ENCODE data around the gene MRPL34. TPM values are rescaled to one million over a fixed set of nuclear protein-coding genes. Genes with fewer than 3 reads are reported as not detected.

The MRPL34 gene
- total RNA-seq, 1 experiment from 2014 or later = 78.9 TPM

GRCh38 chr19:17309198-17309964, 3.7 kb downstream of the MRPL34 start, which contains the start of gene DDA1:
Gene DDA1, plus strand, starts transcription at chr19:17309563. Its CDS starts 92 bp downstream, at chr19:17309655.
- intact Hi-C loops (cut with micrococcal nuclease; ENCODE audit: unreplicated experiment) = loop anchor here (2.0 kb wide), 1 partner anchor 27 kb away; the partner anchor contains the start of gene GTPBP3
- peak; percentile 98 to 100 for DNase-seq
- Mint-ChIP-seq H3K27ac (ENCODE audit: unreplicated experiment) (peak within 1 kb of the TSS; percentile 82), H3K4me1 (ENCODE audit: low read depth, unreplicated experiment) (peaks cover 20% of the 10 kb centered on the region), H3K9me3 (ENCODE audit: unreplicated experiment) (no peaks in the 10 kb centered on the region), H3K27me3 (ENCODE audit: insufficient read depth, unreplicated experiment) (no peaks in the 10 kb centered on the region), H3K36me3 (ENCODE audit: insufficient read depth, unreplicated experiment) (peaks cover 53% of the 10 kb centered on the region), H3K4me3 (ENCODE audit: unreplicated experiment) (peak within 1 kb of the TSS; percentile 93)
- ChIA-PET CTCF (interaction anchor here (0.7 to 1.9 kb wide), 6 partner anchors 17 to 110 kb away, joined by 3 to 13 read pairs (median 4); partner anchors contain the start of gene ANO8), POLR2A (interaction anchor here (0.5 to 2.0 kb wide), 12 partner anchors 12 to 915 kb away, joined by 3 to 17 read pairs (median 5); partner anchors contain the start of genes ANO8, BABAM1, OCEL1 and USE1)
- TF ChIP-seq CTCF (IDR thresholded peaks at IDR 0.05; ENCODE audit: insufficient read depth in 1 of 2, low read depth in 1 of 2, low read length in 1 of 2, severe bottlenecking in 1 of 2, unreplicated experiment in 1 of 2) = no peak
- no peaks in the 10 kb centered on the region for H3K9me3 ChIP-seq
- H3K27me3 ChIP-seq (replicated peaks; ENCODE audit: control insufficient read depth, insufficient read depth, low read length) = no peaks in the 10 kb centered on the region
- peaks cover 3% of the 10 kb centered on the region for H3K36me3 ChIP-seq (ENCODE audit: control insufficient read depth, insufficient read depth, low read length)
- peaks cover 23% of the 10 kb centered on the region for H3K4me1 ChIP-seq
- TSS peak; percentile 60 for BruUV-seq (replicated peaks)
- H3K4me3 ChIP-seq (ENCODE audit: low read depth, low read length) = peak within 1 kb of the TSS; percentile 54

- Mint-ChIP-seq H3K9me3 (ENCODE audit: unreplicated experiment) (no peaks in the 10 kb centered on the region), H3K27ac (ENCODE audit: unreplicated experiment) (peak overlapping the region; percentile 82), H3K4me3 (ENCODE audit: unreplicated experiment) (peak overlapping the region; percentile 93), H3K36me3 (ENCODE audit: insufficient read depth, unreplicated experiment) (peaks cover 54% of the 10 kb centered on the region), H3K27me3 (ENCODE audit: insufficient read depth, unreplicated experiment) (no peaks in the 10 kb centered on the region), H3K4me1 (ENCODE audit: low read depth, unreplicated experiment) (peaks cover 20% of the 10 kb centered on the region)
- no peak for DNase-seq
- peak overlapping the region; percentile 54 for H3K4me3 ChIP-seq (ENCODE audit: low read depth, low read length)
- POLR2A ChIA-PET = interaction anchor here (1.0 to 2.0 kb wide), 4 partner anchors 11 to 43 kb away, joined by 4 to 17 read pairs (median 10); partner anchors contain the start of genes ANO8 and BABAM1
- no TSS peak for BruUV-seq (replicated peaks)
- peaks cover 4% of the 10 kb centered on the region for H3K36me3 ChIP-seq (ENCODE audit: control insufficient read depth, insufficient read depth, low read length)
- TF ChIP-seq CTCF (IDR thresholded peaks at IDR 0.05; ENCODE audit: insufficient read depth in 1 of 2, low read depth in 1 of 2, low read length in 1 of 2, severe bottlenecking in 1 of 2, unreplicated experiment in 1 of 2) = no peak
- CTCF ChIA-PET = interaction anchor here (0.6 to 1.9 kb wide), 3 partner anchors 18 to 109 kb away, joined by 3 to 13 read pairs (median 6); no protein-coding TSS in a partner anchor
- peaks cover 23% of the 10 kb centered on the region for H3K4me1 ChIP-seq
- intact Hi-C loops (cut with micrococcal nuclease; ENCODE audit: unreplicated experiment) = loop anchor here (2.0 kb wide), 1 partner anchor 27 kb away; the partner anchor contains the start of gene GTPBP3
- no peaks in the 10 kb centered on the region for H3K27me3 ChIP-seq (replicated peaks; ENCODE audit: control insufficient read depth, insufficient read depth, low read length)
- H3K9me3 ChIP-seq = no peaks in the 10 kb centered on the region
These were observed 4.3 kb downstream of the MRPL34 start for GRCh38 chr19:17309965-17310461.

DNA sequence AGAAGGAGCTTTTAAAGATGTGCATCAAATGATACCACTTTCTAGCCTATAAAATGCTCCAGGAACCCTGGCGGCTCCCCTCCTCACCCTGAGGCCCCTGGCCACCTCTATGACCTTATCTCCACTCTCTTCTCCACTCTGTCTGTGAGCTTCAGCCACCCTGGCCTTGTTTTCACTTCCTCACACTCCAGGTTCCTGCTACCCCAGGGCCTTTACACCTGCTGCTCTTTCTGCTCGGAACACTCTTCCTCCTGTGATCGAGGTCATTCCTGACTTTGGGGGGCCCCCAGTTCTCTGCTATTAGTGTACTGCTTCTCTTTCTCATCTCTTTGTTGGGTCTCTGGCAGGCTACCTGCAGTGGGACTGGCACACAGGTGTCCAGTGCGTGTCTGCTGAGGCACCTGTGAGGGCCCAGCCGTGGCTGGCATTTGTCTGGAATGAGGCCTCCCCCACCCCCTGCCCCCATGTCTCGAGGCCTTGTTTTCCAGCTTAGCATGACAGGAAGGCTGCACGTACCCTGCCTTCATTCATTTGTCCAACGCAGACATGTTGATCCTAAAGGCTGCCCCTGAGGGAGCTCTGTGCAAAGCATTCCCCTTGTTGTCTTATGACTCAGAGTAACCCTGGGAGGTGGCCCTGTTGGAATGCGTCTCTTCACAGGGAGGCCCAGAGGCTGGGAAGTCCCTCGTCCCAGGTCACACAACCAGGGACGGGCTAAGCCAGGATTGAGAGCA, 6.0 kb downstream of the MRPL34 start:
- Mint-ChIP-seq H3K4me1 (ENCODE audit: low read depth, unreplicated experiment) (peaks cover 20% of the 10 kb centered on the region), H3K36me3 (ENCODE audit: insufficient read depth, unreplicated experiment) (peaks cover 55% of the 10 kb centered on the region), H3K9me3 (ENCODE audit: unreplicated experiment) (no peaks in the 10 kb centered on the region), H3K27me3 (ENCODE audit: insufficient read depth, unreplicated experiment) (no peaks in the 10 kb centered on the region), H3K27ac (ENCODE audit: unreplicated experiment) (peak overlapping the region; percentile 84), H3K4me3 (ENCODE audit: unreplicated experiment) (peak overlapping the region; percentile 53)
- H3K4me3 ChIP-seq (ENCODE audit: low read depth, low read length) = no peak overlapping the region
- ChIA-PET CTCF (interaction anchor here (0.9 to 1.7 kb wide), 2 partner anchors 18 to 19 kb away, joined by 3 to 7 read pairs; no protein-coding TSS in a partner anchor), POLR2A (no interaction called here)
- no TSS peak for BruUV-seq (replicated peaks)
- intact Hi-C loops (cut with micrococcal nuclease; ENCODE audit: unreplicated experiment) = no loop called here
- H3K4me1 ChIP-seq = peaks cover 23% of the 10 kb centered on the region
- no peak for TF ChIP-seq CTCF (IDR thresholded peaks at IDR 0.05; ENCODE audit: insufficient read depth in 1 of 2, low read depth in 1 of 2, low read length in 1 of 2, severe bottlenecking in 1 of 2, unreplicated experiment in 1 of 2)
- H3K27me3 ChIP-seq (replicated peaks; ENCODE audit: control insufficient read depth, insufficient read depth, low read length) = no peaks in the 10 kb centered on the region
- DNase-seq = peak; percentile 49 to 64
- no peaks in the 10 kb centered on the region for H3K9me3 ChIP-seq
- H3K36me3 ChIP-seq (ENCODE audit: control insufficient read depth, insufficient read depth, low read length) = peaks cover 6% of the 10 kb centered on the region

Data from Caco-2 (cell line).